Neural cell (in vitro differentiated cells): ENCODE results near the gene MMP20. TPM values are rescaled to one million over a fixed set of nuclear protein-coding genes. Genes with fewer than 3 reads are reported as not detected.

Source experiments
- H2AFZ ChIP-seq: fragments of 200-600, 300-800 bp; sonication (generic), shearing (Covaris generic); 2 replicates; pipeline ENCODE4 v1.6.0; 2014; ENCODE audit warnings: low read depth, mild to moderate bottlenecking, antibody characterized with exemption, low read length, moderate library complexity
- H3F3A ChIP-seq: fragments of 200-600 bp; shearing (Covaris generic); 2 replicates; pipeline ENCODE4 v1.6.1; 2016; ENCODE audit warnings: mild to moderate bottlenecking, moderate library complexity, mixed read lengths, antibody characterized with exemption, low read length; ENCODE audit not compliant: insufficient read depth, poor library complexity, severe bottlenecking
- H3K27ac ChIP-seq: fragments of 200-600, 300-800 bp; sonication (generic), shearing (Covaris generic); 2 replicates; pipeline ENCODE4 v1.5.1; 2014; ENCODE audit warnings: mild to moderate bottlenecking, low read length, moderate library complexity
- H3K27me3 ChIP-seq: fragments of 300-800, 200-600 bp; sonication (generic), shearing (Covaris generic); 2 replicates; pipeline ENCODE4 v1.6.0; 2014; ENCODE audit warnings: mild to moderate bottlenecking, low read depth, low read length, moderate library complexity; ENCODE audit not compliant: insufficient read depth
- H3K36me3 ChIP-seq: fragments of 300-800, 200-600 bp; sonication (generic), shearing (Covaris generic); 2 replicates; pipeline ENCODE4 v1.5.1; 2014; ENCODE audit warnings: mild to moderate bottlenecking, antibody characterized with exemption, low read length, moderate library complexity; ENCODE audit not compliant: insufficient read depth
- H3K4me2 ChIP-seq: fragments of 300-800, 200-600 bp; sonication (generic), shearing (Covaris generic); 2 replicates; pipeline ENCODE4 v1.6.0; 2014; ENCODE audit warnings: mild to moderate bottlenecking, low read length
- H3K4me3 ChIP-seq: fragments of 300-800, 200-600 bp; sonication (generic), shearing (Covaris generic); 2 replicates; pipeline ENCODE4 v1.5.1; 2014; ENCODE audit warnings: mild to moderate bottlenecking, low read length, moderate library complexity
- H3K79me2 ChIP-seq: fragments of 200-600 bp; shearing (Covaris generic); replicated peaks from 2 replicates; pipeline ENCODE4 v1.6.0; 2014; ENCODE audit warnings: mild to moderate bottlenecking, low read length, moderate library complexity; ENCODE audit not compliant: insufficient read depth
- H3K9ac ChIP-seq: fragments of 300-800, 200-600 bp; sonication (generic), shearing (Covaris generic); 2 replicates; pipeline ENCODE4 v1.6.1; 2016; ENCODE audit warnings: mild to moderate bottlenecking, low read length, mixed read lengths
- H3K9me2 ChIP-seq: fragments of 200-600 bp; shearing (Covaris generic); 2 replicates; pipeline ENCODE4 v1.6.1; 2016; ENCODE audit warnings: mild to moderate bottlenecking, low read length, mixed read lengths; ENCODE audit not compliant: insufficient read depth
- H3K9me3 ChIP-seq: fragments of 200-600, 300-800 bp; sonication (generic), shearing (Covaris generic); 2 replicates; pipeline ENCODE4 v1.6.1; 2016; ENCODE audit warnings: mild to moderate bottlenecking, mixed run types, low read length, moderate library complexity, mixed read lengths
- H4K20me1 ChIP-seq: fragments of 200-600 bp; shearing (Covaris generic); 2 replicates; pipeline ENCODE4 v1.6.1; 2016; ENCODE audit warnings: mild to moderate bottlenecking, mixed run types; ENCODE audit not compliant: insufficient read depth
- EP300 ChIP-seq: fragments of 450-650 bp; conservative IDR thresholded peaks from 2 replicates; pipeline ENCODE4 v1.6.1; 2014; ENCODE audit warnings: antibody characterized with exemption, mild to moderate bottlenecking, moderate library complexity; ENCODE audit not compliant: poor library complexity, severe bottlenecking
- EZH2 ChIP-seq: fragments of 200-600, 300-800 bp; shearing (Covaris generic), sonication (generic); IDR thresholded peaks from 2 replicates; pipeline ENCODE4 v1.6.1; 2014; ENCODE audit warnings: antibody characterized with exemption, low read length, borderline replicate concordance, mild to moderate bottlenecking; ENCODE audit not compliant: insufficient read depth, poor library complexity, severe bottlenecking
- MXI1 ChIP-seq: fragments of 450-650 bp; conservative IDR thresholded peaks from 2 replicates; pipeline ENCODE4 v1.6.1; 2014; ENCODE audit warnings: antibody characterized with exemption, mild to moderate bottlenecking; ENCODE audit not compliant: poor library complexity, severe bottlenecking
- POLR2AphosphoS5 ChIP-seq: IDR thresholded peaks from 2 replicates; pipeline ENCODE4 v1.6.1; 2012
- RAD21 ChIP-seq: fragments of 450-650 bp; conservative IDR thresholded peaks from 2 replicates; pipeline ENCODE4 v1.6.1; 2014; ENCODE audit warnings: antibody characterized with exemption, mild to moderate bottlenecking, moderate library complexity
- SMC3 ChIP-seq: fragments of 450-650 bp; conservative IDR thresholded peaks from 2 replicates; pipeline ENCODE4 v1.6.1; 2014; ENCODE audit warnings: antibody characterized with exemption, mild to moderate bottlenecking, moderate library complexity; ENCODE audit not compliant: poor library complexity
- TAF1 ChIP-seq: IDR thresholded peaks from 2 replicates; pipeline ENCODE4 v1.6.1; 2012; ENCODE audit warnings: low read depth
- polyA plus RNA-seq: library from polyadenylated mRNA; depleted of rRNA; stranded (reverse); fragments of >200 nt; gene quantifications from 2 replicates; pipeline ENCODE4 v1.2.3, GENCODE V29; 2014
- TF ChIP-seq, protein P1 (sequence below): fragments of 450-650 bp; IDR thresholded peaks from 2 replicates; pipeline ENCODE4 v1.5.1; 2014; ENCODE audit warnings: antibody characterized with exemption, mild to moderate bottlenecking, moderate library complexity; ENCODE audit not compliant: poor library complexity, severe bottlenecking
- TF ChIP-seq, protein P2 (sequence below): IDR thresholded peaks from 2 replicates; pipeline ENCODE4 v1.6.1; 2012; ENCODE audit warnings: borderline replicate concordance

The MMP20 gene
- polyA plus RNA-seq, 1 donor from 2014 or later: not detected

DNA sequence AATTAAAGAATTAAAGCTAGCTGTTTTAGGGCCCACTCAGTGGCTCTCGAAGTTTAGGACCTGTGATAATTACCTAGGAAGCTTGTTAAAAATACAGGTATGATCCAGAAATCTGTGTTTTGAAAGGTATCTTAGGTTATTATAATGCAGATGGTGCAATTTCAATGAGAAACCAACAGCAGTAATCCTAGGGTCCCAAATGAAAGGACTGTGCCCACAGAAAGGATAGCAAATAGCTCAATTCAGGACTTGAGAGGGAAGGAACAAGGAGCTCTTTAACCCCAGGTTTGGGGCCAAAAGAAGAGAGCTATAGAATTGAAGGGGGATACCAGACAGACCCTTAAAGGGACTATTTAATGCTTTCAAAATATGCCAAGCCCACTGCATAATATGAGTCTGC, 11.7 kb downstream of the MMP20 start:
- no peak overlapping the region for H2AFZ ChIP-seq
- H3F3A ChIP-seq: no peaks in the 10 kb centered on the region
- H3K27me3 ChIP-seq: no peaks in the 10 kb centered on the region
- TF ChIP-seq EP300 (no peak), EZH2 (no peak), SMC3 (no peak), TAF1 (no peak), POLR2AphosphoS5 (no peak), MXI1 (no peak), RAD21 (no peak)
- TF ChIP-seq, protein P1, sequence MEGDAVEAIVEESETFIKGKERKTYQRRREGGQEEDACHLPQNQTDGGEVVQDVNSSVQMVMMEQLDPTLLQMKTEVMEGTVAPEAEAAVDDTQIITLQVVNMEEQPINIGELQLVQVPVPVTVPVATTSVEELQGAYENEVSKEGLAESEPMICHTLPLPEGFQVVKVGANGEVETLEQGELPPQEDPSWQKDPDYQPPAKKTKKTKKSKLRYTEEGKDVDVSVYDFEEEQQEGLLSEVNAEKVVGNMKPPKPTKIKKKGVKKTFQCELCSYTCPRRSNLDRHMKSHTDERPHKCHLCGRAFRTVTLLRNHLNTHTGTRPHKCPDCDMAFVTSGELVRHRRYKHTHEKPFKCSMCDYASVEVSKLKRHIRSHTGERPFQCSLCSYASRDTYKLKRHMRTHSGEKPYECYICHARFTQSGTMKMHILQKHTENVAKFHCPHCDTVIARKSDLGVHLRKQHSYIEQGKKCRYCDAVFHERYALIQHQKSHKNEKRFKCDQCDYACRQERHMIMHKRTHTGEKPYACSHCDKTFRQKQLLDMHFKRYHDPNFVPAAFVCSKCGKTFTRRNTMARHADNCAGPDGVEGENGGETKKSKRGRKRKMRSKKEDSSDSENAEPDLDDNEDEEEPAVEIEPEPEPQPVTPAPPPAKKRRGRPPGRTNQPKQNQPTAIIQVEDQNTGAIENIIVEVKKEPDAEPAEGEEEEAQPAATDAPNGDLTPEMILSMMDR: no peak
- TF ChIP-seq, protein P2, sequence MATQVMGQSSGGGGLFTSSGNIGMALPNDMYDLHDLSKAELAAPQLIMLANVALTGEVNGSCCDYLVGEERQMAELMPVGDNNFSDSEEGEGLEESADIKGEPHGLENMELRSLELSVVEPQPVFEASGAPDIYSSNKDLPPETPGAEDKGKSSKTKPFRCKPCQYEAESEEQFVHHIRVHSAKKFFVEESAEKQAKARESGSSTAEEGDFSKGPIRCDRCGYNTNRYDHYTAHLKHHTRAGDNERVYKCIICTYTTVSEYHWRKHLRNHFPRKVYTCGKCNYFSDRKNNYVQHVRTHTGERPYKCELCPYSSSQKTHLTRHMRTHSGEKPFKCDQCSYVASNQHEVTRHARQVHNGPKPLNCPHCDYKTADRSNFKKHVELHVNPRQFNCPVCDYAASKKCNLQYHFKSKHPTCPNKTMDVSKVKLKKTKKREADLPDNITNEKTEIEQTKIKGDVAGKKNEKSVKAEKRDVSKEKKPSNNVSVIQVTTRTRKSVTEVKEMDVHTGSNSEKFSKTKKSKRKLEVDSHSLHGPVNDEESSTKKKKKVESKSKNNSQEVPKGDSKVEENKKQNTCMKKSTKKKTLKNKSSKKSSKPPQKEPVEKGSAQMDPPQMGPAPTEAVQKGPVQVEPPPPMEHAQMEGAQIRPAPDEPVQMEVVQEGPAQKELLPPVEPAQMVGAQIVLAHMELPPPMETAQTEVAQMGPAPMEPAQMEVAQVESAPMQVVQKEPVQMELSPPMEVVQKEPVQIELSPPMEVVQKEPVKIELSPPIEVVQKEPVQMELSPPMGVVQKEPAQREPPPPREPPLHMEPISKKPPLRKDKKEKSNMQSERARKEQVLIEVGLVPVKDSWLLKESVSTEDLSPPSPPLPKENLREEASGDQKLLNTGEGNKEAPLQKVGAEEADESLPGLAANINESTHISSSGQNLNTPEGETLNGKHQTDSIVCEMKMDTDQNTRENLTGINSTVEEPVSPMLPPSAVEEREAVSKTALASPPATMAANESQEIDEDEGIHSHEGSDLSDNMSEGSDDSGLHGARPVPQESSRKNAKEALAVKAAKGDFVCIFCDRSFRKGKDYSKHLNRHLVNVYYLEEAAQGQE: no peak
- no peaks in the 10 kb centered on the region for H4K20me1 ChIP-seq
- H3K9me2 ChIP-seq: no peaks in the 10 kb centered on the region
- H3K36me3 ChIP-seq: no peaks in the 10 kb centered on the region
- H3K79me2 ChIP-seq: no peaks in the 10 kb centered on the region
- H3K4me3 ChIP-seq: no peak overlapping the region
- no peak overlapping the region for H3K4me2 ChIP-seq
- H3K9ac ChIP-seq: no peak overlapping the region
- no peaks in the 10 kb centered on the region for H3K9me3 ChIP-seq
- no peak overlapping the region for H3K27ac ChIP-seq

DNA sequence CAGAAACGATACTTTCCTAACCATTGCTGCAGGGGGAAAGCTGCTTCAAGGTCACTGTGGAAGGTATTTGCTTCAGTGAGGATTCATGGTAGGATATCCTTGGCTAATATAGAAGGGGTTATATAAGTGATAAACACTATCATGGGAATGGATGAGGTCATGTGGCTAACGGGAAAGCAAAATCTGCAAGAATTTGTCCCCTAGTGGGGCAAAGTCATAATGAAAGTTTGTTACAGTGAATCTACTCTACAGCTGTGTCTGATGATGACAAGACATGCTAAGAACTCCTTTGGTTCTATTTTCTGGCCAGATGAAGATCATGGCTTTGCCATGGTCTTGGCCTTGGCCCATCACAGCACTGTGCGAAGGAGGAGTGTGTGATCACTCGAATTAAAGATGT, 13.8 kb downstream of the MMP20 start:
- Histone ChIP-seq H3K36me3 (no peaks in the 10 kb centered on the region), H3F3A (no peaks in the 10 kb centered on the region), H4K20me1 (no peaks in the 10 kb centered on the region), H3K27ac (no peak overlapping the region), H2AFZ (no peak overlapping the region), H3K4me2 (no peak overlapping the region), H3K27me3 (no peaks in the 10 kb centered on the region), H3K79me2 (no peaks in the 10 kb centered on the region), H3K9me3 (no peaks in the 10 kb centered on the region), H3K4me3 (no peak overlapping the region), H3K9me2 (no peaks in the 10 kb centered on the region), H3K9ac (no peak overlapping the region)
- TF ChIP-seq SMC3: no peak
- TF ChIP-seq, protein P1: no peak
- TF ChIP-seq EP300: no peak
